ENCODE results near the gene GFOD1. TPM values are rescaled to one million over a fixed set of nuclear protein-coding genes. Genes with fewer than 3 reads are reported as not detected.
A peak's percentile ranks its signal among the peaks of the same experiment; 100 is the strongest.

GFOD1 gene
- total RNA-seq, 1 experiment from 2014 or later, result 2.2 TPM

DNA sequence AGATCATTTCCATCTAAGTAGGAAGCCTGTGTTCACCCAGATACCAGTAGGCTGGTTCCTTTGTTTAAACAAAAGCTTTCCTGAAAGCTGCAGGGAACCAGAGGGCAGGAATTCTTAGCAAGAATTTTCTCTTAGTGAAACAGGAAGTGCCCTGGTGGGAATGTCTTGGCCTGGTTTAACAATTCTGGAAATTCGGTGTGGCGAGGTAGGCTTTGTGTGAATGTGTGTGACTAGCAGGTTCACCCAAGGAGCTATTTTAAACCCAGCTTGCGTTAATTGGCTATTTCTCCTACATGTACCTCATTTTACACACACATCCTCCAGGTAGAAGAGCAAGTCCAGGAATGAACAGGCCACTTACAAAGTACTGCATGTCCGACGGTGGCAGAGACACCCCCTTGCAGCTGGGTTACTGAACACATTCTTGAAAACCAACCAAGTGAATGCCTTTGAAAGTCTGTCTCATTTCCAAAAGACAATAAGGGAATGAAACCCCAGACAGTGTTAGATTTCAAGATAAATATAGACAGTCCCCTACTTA is 64.6 kb downstream of the GFOD1 start:
- in situ Hi-C loops (cut with HindIII; ENCODE audit: low pct_unique_long_range_greater_than_20kb, low sequenced_read_pairs), result no loop called here
- DNase-seq (ENCODE audit: low read depth), result no peak

DNA sequence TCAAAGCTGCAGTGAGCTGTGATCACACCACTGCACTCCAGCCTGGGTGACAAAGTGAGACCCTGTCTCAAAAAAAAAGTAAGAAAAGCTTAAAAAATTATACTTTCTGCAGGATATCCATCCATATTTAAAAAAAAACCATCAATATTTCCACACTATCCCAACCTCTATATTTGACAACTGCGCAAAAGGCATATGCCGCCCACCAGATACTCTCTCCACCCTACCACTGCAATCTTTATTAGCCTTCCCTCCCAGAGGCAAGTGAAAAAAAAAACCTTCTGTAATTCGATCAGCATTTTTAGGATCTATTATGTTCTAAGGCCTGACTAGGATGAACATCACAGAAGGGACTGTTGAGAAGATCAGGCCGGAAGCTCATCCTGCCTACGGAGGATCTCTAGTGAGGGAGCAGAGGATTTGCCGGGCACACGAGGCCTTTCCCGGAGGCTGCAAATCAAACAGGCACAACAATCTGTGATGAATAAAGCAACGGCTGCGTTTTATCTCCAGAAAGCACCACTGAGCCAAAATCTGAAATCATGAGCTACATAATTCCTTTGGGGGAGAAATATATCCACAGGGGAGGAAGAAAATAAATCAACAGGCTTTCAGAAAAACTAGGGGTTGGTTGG is 65.9 kb downstream of the GFOD1 start:
- in situ Hi-C loops (cut with HindIII; ENCODE audit: low pct_unique_long_range_greater_than_20kb, low sequenced_read_pairs), result no loop called here
- DNase-seq (ENCODE audit: low read depth), result no peak

DNA sequence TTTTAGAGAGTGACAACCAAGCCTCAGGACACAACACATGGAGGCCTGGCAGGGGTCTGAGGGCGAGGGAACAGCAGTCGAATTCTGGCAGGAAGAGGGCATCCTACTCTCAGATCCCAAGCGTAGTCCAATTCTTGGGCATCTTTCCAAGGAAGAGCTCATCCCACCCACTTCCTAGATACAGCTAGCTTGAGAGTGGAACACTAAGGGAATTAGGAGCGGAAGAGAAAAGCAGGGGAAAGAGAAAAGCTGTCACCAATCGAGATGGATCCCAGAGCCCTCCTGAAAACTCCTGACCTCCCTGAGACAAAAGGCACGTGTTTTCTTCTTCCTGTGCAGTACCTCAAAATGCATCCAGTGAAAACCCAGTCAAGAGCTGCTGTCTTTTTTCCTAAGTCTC is 67.1 kb downstream of the GFOD1 start:
- in situ Hi-C loops (cut with HindIII; ENCODE audit: low pct_unique_long_range_greater_than_20kb, low sequenced_read_pairs), result no loop called here
- no peak for DNase-seq (ENCODE audit: low read depth)

DNA sequence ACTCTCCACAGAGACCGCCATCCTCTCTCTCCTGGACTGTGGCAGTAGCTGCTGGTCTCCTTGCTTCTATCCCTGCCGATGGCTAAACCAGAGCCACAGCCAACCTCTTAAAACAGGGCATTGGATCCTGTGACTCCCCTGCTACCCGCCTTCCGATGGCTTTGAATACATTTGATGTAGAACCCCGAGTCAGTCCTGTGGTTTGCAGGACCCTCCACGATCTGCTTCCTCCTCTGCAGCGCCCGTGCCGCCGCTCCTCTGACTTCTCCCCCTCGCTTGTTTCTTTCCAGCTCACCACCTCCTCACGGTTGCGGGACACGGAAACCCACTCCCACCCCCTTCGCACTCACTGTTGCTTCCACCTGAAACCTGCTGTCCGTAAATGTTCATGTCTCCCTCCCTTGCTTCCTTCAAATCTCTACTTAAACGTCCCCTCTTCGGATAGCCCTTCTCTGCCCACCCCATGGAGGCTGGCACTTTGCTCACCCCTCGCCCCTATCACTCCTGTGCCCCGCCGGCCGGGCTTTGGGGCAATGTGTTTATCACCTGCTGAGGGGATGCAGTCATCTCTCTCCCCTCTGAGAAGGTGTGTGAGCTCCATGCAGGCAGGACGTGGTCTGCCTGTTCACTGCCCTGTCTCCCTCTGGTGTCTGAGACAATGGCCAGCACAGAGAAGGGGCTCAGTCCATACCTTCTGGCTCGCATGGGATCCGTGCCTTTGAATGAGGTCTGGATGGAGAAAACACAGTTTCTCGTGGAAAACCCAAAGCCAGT is 67.8 kb downstream of the GFOD1 start:
- in situ Hi-C loops (cut with HindIII; ENCODE audit: low pct_unique_long_range_greater_than_20kb, low sequenced_read_pairs), result no loop called here
- DNase-seq (ENCODE audit: low read depth), result no peak

DNA sequence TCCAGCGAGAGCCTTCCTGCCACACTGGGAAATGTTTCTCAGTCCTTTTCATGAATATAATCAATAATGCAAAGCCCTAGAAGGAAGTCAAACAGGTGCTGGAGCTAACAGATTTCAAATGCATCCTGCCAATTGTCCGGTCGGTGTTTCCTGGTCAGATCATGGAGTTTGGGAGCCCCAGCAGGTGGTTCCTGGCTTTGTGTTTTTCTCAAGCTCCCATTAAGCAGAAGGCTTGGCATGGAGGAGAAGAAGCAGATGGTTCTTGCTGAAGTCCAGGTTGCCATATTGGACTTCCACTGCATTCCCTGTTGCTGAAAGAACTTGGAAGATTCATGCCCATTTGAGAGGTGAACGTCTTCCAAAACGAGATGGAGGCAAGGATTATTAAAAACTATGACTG is 68.6 kb downstream of the GFOD1 start:
- DNase-seq (ENCODE audit: low read depth), result no peak

DNA sequence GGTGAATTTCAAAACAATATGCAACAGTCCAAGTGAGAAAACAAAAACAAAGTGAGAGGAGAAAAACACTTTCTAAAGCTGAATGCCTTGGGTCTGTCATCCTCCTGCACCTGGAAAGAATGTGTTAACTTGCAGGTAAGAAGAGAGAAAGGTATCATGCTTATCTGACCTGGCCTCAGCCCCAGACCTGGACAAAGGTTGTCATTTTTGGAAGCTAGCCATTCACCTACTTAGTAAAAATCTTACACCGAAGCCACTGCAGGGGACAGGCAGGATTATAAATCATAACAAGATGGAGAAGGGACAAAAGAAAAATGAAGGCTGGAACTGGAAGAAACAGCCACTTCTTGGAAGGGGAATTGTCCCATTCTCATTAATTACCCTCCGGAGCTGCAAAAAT is 69.4 kb downstream of the GFOD1 start:
- in situ Hi-C loops (cut with HindIII; ENCODE audit: low pct_unique_long_range_greater_than_20kb, low sequenced_read_pairs), result no loop called here
- no peak for DNase-seq (ENCODE audit: low read depth)

More for the DNA sequence above, 68.6 kb downstream of the GFOD1 start:
- in situ Hi-C loops (cut with HindIII; ENCODE audit: low pct_unique_long_range_greater_than_20kb, low sequenced_read_pairs), result no loop called here

DNA sequence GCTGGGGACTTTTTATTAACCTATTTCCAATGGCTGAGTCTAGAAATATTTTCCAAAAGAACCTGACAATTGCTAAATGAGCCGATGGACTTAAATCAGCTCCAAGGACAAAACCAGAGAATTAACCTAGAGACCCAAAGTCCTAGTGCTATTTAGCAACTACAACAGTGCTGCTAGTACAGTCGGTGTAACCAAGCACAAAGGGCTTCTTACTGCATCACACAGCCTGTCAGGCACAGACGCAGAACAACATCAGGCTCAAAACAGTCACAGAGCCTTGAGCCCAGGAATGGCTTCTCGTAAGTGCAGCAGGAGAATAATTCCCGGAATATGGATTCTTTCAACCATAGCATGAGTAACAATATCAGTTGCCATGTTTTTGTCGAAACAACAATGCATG is 70.0 kb downstream of the GFOD1 start:
- in situ Hi-C loops (cut with HindIII; ENCODE audit: low pct_unique_long_range_greater_than_20kb, low sequenced_read_pairs), result no loop called here
- DNase-seq (ENCODE audit: low read depth), result no peak

GRCh38 chr6:13415283-13415682 is 72.1 kb downstream of the GFOD1 start:
- no peak for DNase-seq (ENCODE audit: low read depth)
- in situ Hi-C loops (cut with HindIII; ENCODE audit: low pct_unique_long_range_greater_than_20kb, low sequenced_read_pairs), result no loop called here

DNA sequence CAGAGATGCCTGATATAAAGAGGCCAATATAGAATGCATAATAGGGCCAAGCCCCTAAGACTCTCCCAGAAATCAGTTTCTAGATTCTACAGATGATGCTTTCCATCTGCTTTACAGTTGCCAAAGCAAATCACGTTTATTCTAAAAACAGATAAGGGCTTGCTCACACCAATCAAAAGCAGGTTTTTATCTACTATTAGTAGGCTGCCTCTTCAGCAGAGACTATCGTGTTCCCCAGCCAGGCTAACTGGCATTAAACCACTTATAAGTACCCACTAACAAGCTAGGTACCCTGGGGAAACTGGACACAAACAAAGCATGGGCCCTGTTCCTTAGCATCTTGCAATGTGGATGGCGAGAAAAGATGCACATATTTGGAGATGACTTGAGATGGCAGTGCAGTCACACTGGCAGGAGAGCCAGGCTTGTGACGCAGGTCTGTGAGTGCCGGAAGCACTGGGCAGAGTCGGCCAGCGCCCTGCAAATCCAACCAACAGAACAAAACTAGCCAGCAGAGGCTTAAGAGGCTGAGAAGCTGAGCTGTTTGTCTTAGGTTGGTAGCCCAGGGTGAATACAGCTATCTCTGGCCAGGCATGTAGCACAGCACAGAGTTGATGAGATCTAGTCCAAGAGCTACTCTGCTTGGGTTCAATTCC is 73.4 kb downstream of the GFOD1 start:
- in situ Hi-C loops (cut with HindIII; ENCODE audit: low pct_unique_long_range_greater_than_20kb, low sequenced_read_pairs), result no loop called here
- DNase-seq (ENCODE audit: low read depth), result no peak

GRCh38 chr6:13413466-13413862 is 73.9 kb downstream of the GFOD1 start:
- in situ Hi-C loops (cut with HindIII; ENCODE audit: low pct_unique_long_range_greater_than_20kb, low sequenced_read_pairs), result no loop called here
- DNase-seq (ENCODE audit: low read depth), result no peak

- DNase-seq (ENCODE audit: low read depth), result no peak
- in situ Hi-C loops (cut with HindIII; ENCODE audit: low pct_unique_long_range_greater_than_20kb, low sequenced_read_pairs), result no loop called here
These were observed 74.5 kb downstream of the GFOD1 start for GRCh38 chr6:13412639-13413465.

DNA sequence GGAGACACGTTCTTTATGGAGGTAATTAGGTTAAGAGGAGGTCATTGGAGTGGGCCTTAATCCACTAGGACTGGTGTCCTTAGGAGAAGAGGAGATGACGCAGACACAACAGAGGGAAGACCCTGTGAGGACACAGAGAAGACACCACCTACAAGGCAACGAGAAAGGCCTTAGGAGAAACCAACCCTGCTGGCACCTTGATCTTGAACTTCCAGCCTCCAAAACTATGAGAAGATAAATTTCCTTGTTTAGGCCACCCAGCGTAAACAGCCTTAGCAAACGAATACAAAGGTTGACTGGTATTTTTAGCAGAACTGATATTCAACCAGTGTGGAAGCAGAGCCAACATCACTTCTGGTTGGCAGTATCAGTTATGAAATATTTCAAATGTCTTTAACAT is 75.2 kb downstream of the GFOD1 start:
- in situ Hi-C loops (cut with HindIII; ENCODE audit: low pct_unique_long_range_greater_than_20kb, low sequenced_read_pairs), result no loop called here

DNA sequence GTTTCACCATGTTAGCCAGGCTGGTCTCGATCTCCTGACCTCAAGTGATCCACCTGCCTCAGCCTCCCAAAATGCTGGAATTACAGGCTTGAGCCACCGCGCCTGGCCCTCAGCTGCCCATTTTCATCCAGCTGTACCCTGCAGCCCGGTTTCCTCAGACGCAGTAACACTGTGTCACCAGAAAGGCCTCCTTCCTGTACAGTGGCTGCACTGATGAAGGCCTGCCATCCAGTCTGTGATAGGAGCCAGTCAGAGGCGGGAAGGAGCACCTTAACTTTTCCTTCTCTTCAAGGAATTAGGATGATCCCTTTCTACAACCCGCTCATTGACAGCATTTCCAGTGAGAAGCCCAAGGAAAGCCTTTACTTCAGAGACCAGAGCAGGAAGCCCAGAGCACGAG is 75.9 kb downstream of the GFOD1 start:
- in situ Hi-C loops (cut with HindIII; ENCODE audit: low pct_unique_long_range_greater_than_20kb, low sequenced_read_pairs), result no loop called here
- DNase-seq (ENCODE audit: low read depth), result no peak

More for the DNA sequence above, 75.2 kb downstream of the GFOD1 start:
- no peak for DNase-seq (ENCODE audit: low read depth)

- DNase-seq (ENCODE audit: low read depth), result no peak
- in situ Hi-C loops (cut with HindIII; ENCODE audit: low pct_unique_long_range_greater_than_20kb, low sequenced_read_pairs), result no loop called here
These were observed 77.4 kb downstream of the GFOD1 start for GRCh38 chr6:13409991-13410390.

DNA sequence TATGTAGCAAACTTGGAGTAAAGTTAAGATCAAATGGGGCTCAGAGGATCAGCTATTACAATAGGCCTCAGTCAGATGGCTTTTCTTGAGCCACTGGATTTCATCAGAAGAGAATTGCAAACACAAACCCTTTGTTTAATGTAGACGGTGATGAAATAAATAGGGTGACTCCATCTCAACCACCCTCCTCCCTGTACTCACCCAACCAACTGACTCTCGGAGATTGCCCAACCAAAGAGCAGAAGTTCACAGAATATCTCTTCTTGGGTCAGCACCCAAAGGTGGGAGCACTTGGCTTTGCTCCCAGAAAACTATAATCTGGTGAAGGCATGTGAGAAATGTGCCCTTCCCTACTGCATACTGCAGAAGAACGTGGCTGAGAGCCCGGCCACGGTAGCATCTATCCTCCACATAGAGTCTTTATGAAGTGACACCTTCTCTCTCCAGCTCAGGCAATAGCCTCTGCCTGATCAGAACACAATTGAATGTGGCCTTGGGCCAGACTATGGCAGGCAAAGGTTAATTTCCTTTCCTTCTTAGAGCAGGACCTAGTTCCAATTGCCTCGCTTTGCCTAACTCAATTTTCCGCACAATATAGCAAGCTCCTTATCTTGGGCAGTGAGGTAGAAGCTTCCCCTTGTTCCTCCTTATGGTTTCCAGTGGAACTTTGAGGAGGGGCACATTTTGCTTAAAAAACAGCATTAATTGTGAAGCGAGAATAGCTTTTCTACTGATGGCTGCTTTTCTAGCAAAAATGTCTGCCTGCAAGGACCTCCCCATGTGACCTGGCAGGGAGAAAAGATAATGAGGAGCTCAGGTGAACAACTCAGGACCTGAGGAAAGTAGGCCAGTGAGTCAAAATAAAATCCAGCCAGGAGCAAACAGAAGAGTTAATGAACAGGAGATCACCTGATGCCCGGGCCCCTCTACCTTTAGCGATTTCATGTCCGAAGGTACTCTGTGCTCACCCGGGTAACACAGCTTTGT is 79.4 kb downstream of the GFOD1 start:
- in situ Hi-C loops (cut with HindIII; ENCODE audit: low pct_unique_long_range_greater_than_20kb, low sequenced_read_pairs), result no loop called here
- DNase-seq (ENCODE audit: low read depth), result peak; percentile 82

DNA sequence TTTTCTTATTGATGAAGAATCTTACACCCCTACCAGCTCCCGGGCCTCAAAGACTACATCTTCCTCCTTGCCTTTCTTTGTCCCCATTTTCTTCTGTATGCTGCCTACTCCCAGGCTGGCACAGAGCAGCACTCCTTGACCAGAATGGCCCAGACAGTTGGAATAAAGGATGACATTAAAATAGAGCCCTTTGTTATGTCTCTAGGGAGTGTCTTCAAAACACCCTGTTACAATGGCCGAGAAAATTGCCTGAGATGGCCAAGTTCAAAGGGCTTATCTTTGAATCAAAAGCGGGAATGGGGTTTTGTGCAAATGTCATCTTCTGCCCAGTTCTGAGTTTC is 80.1 kb downstream of the GFOD1 start:
- DNase-seq (ENCODE audit: low read depth), result no peak
- in situ Hi-C loops (cut with HindIII; ENCODE audit: low pct_unique_long_range_greater_than_20kb, low sequenced_read_pairs), result no loop called here

DNA sequence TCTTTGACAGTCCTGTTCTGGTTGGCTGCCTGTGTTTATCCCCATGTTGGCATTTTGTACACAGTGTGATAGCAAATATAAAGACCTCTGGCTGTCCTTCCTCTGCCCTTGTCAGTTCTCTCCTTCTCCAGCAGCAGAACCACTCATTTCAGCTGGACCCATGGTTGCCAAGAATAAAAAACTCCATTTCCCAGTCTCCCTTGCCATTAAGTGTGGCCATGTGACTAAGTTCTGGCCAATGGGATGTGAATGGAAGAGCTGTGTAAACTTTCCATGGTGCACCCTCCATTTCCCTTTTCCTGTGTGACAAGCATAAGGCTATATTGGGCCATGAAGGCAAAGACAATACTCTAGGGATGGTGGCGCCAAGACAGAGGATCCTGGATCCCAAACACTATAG is 80.6 kb downstream of the GFOD1 start:
- DNase-seq (ENCODE audit: low read depth), result no peak
- in situ Hi-C loops (cut with HindIII; ENCODE audit: low pct_unique_long_range_greater_than_20kb, low sequenced_read_pairs), result no loop called here

Data from Caki2 (cell line).